T-helper 1 cell treated with Interleukin-12 subunit alpha and Interleukin-12 subunit beta and Interleukin-4 antibody, amounts not matched to agents 30 ng/mL and 1 ng/mL, for 36 hours (primary cell): ENCODE measurements around the gene TF. TPM values are rescaled to one million over a fixed set of nuclear protein-coding genes. Genes with fewer than 3 reads are reported as not detected.

Experiments
- intact Hi-C: fragments of 100-400 bp; cut with micrococcal nuclease; formaldehyde crosslinking; loops from one replicate; pipeline ENCODE4 v1.15.1; 2024
- total RNA-seq: library from RNA; stranded (reverse); gene quantifications from 2 replicates; pipeline ENCODE4 v1.2.3, GENCODE V29; 2022

TF gene
- total RNA-seq, 1 donor from 2014 or later, result 0.22 TPM

GRCh38 chr3:133834621-133835417 lies 88.6 kb downstream of the TF start:
- intact Hi-C loops, result no loop called here

DNA sequence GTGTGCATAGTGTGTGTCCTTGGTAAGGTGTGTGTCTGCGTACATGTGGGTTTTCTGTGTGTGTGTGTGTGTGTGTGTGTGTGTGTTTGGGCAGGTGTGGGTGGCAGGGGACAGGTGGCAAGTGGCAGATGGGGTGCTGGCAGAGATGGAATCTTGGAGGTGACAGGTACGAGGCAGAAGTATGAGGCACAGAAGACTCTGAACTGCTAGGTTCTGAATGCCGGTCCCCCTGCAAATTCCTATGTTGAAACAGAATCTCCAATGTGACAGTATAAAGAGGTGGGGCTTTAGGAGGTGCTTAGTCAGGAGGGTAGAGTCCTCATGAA lies 89.2 kb downstream of the TF start:
- intact Hi-C loops, result no loop called here

- intact Hi-C loops, result no loop called here
Measured at GRCh38 chr3:133835961-133836360, 89.8 kb downstream of the TF start.

- intact Hi-C loops, result no loop called here
Measured at GRCh38 chr3:133836497-133837158, 90.4 kb downstream of the TF start.

GRCh38 chr3:133837487-133838295 lies 91.5 kb downstream of the TF start:
- intact Hi-C loops, result no loop called here

GRCh38 chr3:133838296-133838789 lies 92.2 kb downstream of the TF start:
- intact Hi-C loops, result no loop called here

- intact Hi-C loops, result no loop called here
Measured at GRCh38 chr3:133838916-133839800, 93.0 kb downstream of the TF start.

DNA sequence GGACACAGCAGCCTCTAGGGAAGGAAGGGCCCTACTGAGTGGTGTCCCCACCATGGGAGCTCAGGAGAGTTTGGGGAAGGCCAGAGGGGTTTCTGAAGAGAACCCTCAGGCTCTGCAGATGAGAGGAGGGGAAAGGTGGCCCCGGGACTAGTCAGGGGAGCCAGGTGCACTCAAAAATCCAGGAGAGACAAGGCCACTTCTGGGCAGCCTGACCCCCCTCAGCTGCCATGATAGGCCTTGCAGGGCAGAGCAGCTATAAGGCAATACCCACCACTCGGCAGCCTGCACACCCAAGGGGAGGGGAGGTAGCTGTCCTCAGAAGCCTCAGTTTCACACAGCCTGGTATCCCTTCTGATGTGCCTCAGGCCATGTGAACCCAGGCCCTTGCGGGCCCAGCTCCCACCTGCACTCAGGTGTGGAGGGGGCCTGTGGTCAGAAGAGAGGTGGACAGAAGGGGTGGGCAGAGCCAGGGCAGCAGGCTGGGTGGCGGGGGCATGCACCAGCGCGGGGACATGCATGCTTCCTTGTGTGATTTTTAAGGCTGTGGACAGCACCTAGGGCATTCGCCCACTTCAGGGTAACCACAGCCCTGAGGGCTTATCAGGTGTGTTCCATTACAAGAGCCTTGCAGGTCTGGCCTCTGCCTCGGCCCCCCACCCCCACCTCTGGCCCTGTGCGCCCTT lies 94.0 kb downstream of the TF start:
- intact Hi-C loops, result no loop called here

GRCh38 chr3:133840767-133841166 lies 94.6 kb downstream of the TF start:
- intact Hi-C loops, result no loop called here

DNA sequence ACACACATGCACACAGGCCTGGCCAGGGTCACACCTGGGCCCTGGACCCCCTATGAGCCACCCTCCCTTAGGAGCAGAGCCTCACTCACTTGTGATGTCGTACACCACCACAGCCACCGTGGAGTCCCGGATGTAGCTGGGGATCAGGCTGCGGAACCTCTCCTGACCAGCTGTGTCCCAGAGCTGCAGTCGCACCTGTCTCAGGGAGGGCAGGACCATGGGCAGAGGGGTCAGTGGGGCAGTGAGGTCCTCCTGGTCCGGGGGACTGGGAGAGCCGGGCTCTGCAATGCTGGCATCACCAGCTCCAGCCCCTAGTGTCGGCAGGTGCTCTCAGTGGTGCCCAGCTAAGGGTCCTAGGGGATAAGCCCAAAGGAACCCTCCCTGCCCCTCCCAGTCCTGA lies 95.0 kb downstream of the TF start:
- intact Hi-C loops, result no loop called here

- intact Hi-C loops, result no loop called here
Measured at GRCh38 chr3:133842158-133842557, 96.0 kb downstream of the TF start.

- intact Hi-C loops, result no loop called here
Measured at GRCh38 chr3:133843634-133844033, 97.4 kb downstream of the TF start.

GRCh38 chr3:133845127-133845526 lies 98.9 kb downstream of the TF start:
- intact Hi-C loops, result no loop called here

Other genes with a start within 250 kb of the TF start
- 214 and 221 TPM in 2 replicates for gene CDV3, start 172.7 kb upstream of the TF start, total RNA-seq
- gene TOPBP1, start 84.5 kb upstream of the TF start, total RNA-seq, result 71.0 and 72.3 TPM in 2 replicates
- gene SRPRB, start 59.4 kb downstream of the TF start, total RNA-seq, result 71.6 and 73.1 TPM in 2 replicates
- 0.61 TPM in 2 replicates for gene RAB6B, start 149.5 kb downstream of the TF start, total RNA-seq